Superior temporal gyrus (tissue), 1 donor: ENCODE results near the gene FOXP1.

Experiments used
- DNase-seq: peaks from one replicate; pipeline ENCODE4 v3.0.0-alpha.2; 2016; ENCODE audit errors: extremely low spot score

Gene FOXP1

GRCh38 chr3:71505767-71506350, 77.7 kb downstream of the FOXP1 start:
- DNase-seq = no peak

GRCh38 chr3:71504250-71505036, 79.1 kb downstream of the FOXP1 start:
- no peak for DNase-seq

GRCh38 chr3:71503525-71504249, 79.8 kb downstream of the FOXP1 start:
- DNase-seq = no peak

- DNase-seq = no peak
These were observed 81.4 kb downstream of the FOXP1 start for GRCh38 chr3:71502066-71502625.

- DNase-seq = no peak
These were observed 82.8 kb downstream of the FOXP1 start for GRCh38 chr3:71500696-71501095.

- no peak for DNase-seq
These were observed 84.2 kb downstream of the FOXP1 start for GRCh38 chr3:71499227-71499876.

GRCh38 chr3:71498543-71498942, 85.0 kb downstream of the FOXP1 start:
- peak; percentile 36 for DNase-seq

GRCh38 chr3:71497971-71498444, 85.5 kb downstream of the FOXP1 start:
- peak; percentile 38 for DNase-seq

- DNase-seq = no peak
These were observed 86.1 kb downstream of the FOXP1 start for GRCh38 chr3:71497367-71497897.

- DNase-seq = no peak
These were observed 87.6 kb downstream of the FOXP1 start for GRCh38 chr3:71495708-71496472.

GRCh38 chr3:71494212-71494611, 89.3 kb downstream of the FOXP1 start:
- no peak for DNase-seq

- DNase-seq = no peak
These were observed 90.4 kb downstream of the FOXP1 start for GRCh38 chr3:71492974-71493771.

- no peak for DNase-seq
These were observed 91.0 kb downstream of the FOXP1 start for GRCh38 chr3:71492566-71492965.

GRCh38 chr3:71491154-71491752, 92.3 kb downstream of the FOXP1 start:
- DNase-seq = no peak

GRCh38 chr3:71490692-71491091, 92.8 kb downstream of the FOXP1 start:
- DNase-seq = no peak

GRCh38 chr3:71489315-71489761, 94.2 kb downstream of the FOXP1 start:
- DNase-seq = no peak

GRCh38 chr3:71488882-71489281, 94.6 kb downstream of the FOXP1 start:
- DNase-seq = no peak

- DNase-seq = no peak
These were observed 95.1 kb downstream of the FOXP1 start for GRCh38 chr3:71488391-71488809.

- DNase-seq = no peak
These were observed 96.1 kb downstream of the FOXP1 start for GRCh38 chr3:71487418-71487817.
